ENCODE data around the gene TBCEL. TPM values are rescaled to one million over a fixed set of nuclear protein-coding genes. Genes with fewer than 3 reads are reported as not detected.

TBCEL gene
- total RNA-seq, 1 experiment from 2014 or later = 17.7 TPM

- no peak for DNase-seq (ENCODE audit: low read depth, low spot score)
- Histone ChIP-seq H3K9me2 (ENCODE audit: insufficient read depth) (no peaks in the 10 kb centered on the region), H3K9me3 (ENCODE audit: control insufficient read depth in 1 of 2, insufficient read depth in 1 of 2, low read depth in 1 of 2, low read length in 2 of 2) (no peaks in the 10 kb centered on the region), H3K9ac (ENCODE audit: low read length) (no peak overlapping the region), H3K36me3 (ENCODE audit: control insufficient read depth in 1 of 2, insufficient read depth in 2 of 2, low read length in 2 of 2) (no peaks in the 10 kb centered on the region), H3K27me3 (ENCODE audit: insufficient read depth, low read length) (peaks cover 8% of the 10 kb centered on the region; the same call in 1 of the 2 replicates), H3K4me1 (ENCODE audit: control insufficient read depth in 1 of 2, insufficient read depth in 2 of 2, low read length in 2 of 2) (0 out of 4 replicates have a peak, but pooled peaks cover 0 to 3% of the 10 kb centered on the region in 2 experiments), H3K27ac (ENCODE audit: low read depth, low read length) (no peak overlapping the region), H4K20me1 (ENCODE audit: insufficient read depth) (no peaks in the 10 kb centered on the region), H3K4me3 (replicated peaks in 1 of 2; ENCODE audit: low read depth in 1 of 2, low read length in 2 of 2) (no peak overlapping the region), H3K4me2 (ENCODE audit: low read length) (no peak overlapping the region), H2AFZ (ENCODE audit: low read depth, low read length, poor library complexity, severe bottlenecking) (no peak overlapping the region), H3K79me2 (ENCODE audit: insufficient read depth, low read length) (no peaks in the 10 kb centered on the region)
- ATAC-seq = no peak
- no peak for TF ChIP-seq YY1 (IDR thresholded peaks at IDR 0.05; ENCODE audit: extremely low read depth, insufficient replicate concordance, low read depth, low read length)
- no peak for TF ChIP-seq EGR1 (IDR thresholded peaks at IDR 0.05; ENCODE audit: low read depth)
- no peak for TF ChIP-seq CTCF (IDR thresholded peaks at IDR 0.05 in 2 of 3, conservative IDR thresholded peaks at IDR 0.05 in 1 of 3; ENCODE audit: borderline replicate concordance in 1 of 3, insufficient read depth in 1 of 3, low read depth in 2 of 3, low read length in 2 of 3)
- no peak for TF ChIP-seq SIN3A (IDR thresholded peaks at IDR 0.05; ENCODE audit: low read depth)
- TF ChIP-seq RAD21 (IDR thresholded peaks at IDR 0.05; ENCODE audit: low read depth) = no peak
- no peak for TF ChIP-seq FOSL1 (IDR thresholded peaks at IDR 0.05; ENCODE audit: low read depth)
- no peak for TF ChIP-seq POLR2AphosphoS5 (IDR thresholded peaks at IDR 0.05; ENCODE audit: low read depth, low read length)
- no peak for TF ChIP-seq EZH2 (IDR thresholded peaks at IDR 0.05)
- no peak for TF ChIP-seq ZNF274 (IDR thresholded peaks at IDR 0.05; ENCODE audit: low read depth, low read length)
- no peak for TF ChIP-seq POLR2A (IDR thresholded peaks at IDR 0.05; ENCODE audit: borderline replicate concordance, extremely low read depth, insufficient read depth, insufficient read length)
- TF ChIP-seq SRF (IDR thresholded peaks at IDR 0.05; ENCODE audit: low read depth) = no peak
- no peak for TF ChIP-seq ELF1 (IDR thresholded peaks at IDR 0.05; ENCODE audit: borderline replicate concordance, low read depth)
- TF ChIP-seq MAX (IDR thresholded peaks at IDR 0.05) = no peak
- TF ChIP-seq CEBPB (IDR thresholded peaks at IDR 0.05; ENCODE audit: low read depth) = no peak
- TF ChIP-seq ATF3 (IDR thresholded peaks at IDR 0.05) = no peak
- no peak for TF ChIP-seq EZH2phosphoT487 (IDR thresholded peaks at IDR 0.05; ENCODE audit: borderline replicate concordance)
- TF ChIP-seq CBX3 (IDR thresholded peaks at IDR 0.05; ENCODE audit: low read depth) = no peak
- TF ChIP-seq JUND (IDR thresholded peaks at IDR 0.05) = no peak
- ChIA-PET CTCF (no interaction called here), POLR2A (no interaction called here), RAD21 (ENCODE audit: low non-redundant PET in 1 of 2, low total read pairs in 2 of 2, uncharacterized antibody in 2 of 2, unreplicated experiment in 2 of 2) (no interaction called here)
- no TSS peak for BruUV-seq (replicated peaks)
- intact Hi-C loops (cut with micrococcal nuclease) = loop anchor here (5.0 to 10.0 kb wide), 3 partner anchors 426 to 599 kb away; partner anchors contain the start of gene GRIK4
Observed at GRCh38 chr11:121110871-121111724, 87.2 kb downstream of the TBCEL start.
